ENCODE measurements around the gene NR1H3. TPM values are rescaled to one million over a fixed set of nuclear protein-coding genes. Genes with fewer than 3 reads are reported as not detected.
"Not testable (repeated sequence)": the region's sequence is repeated elsewhere in the genome, so short reads cannot be mapped to it uniquely, and the experiment has no call there.

NR1H3 gene
- 100 to 1,000 TPM in 2 of 6 donors, 10 to 100 TPM in 4; 37.3 to 367 (median 49.2) TPM for total RNA-seq

- DNase-seq = peak; percentile 81 to 87
- peaks cover 45 to 63% (median 50%) of the 10 kb centered on the region in 4 donors for H3K4me1 ChIP-seq
- 4 to 7% methylated on average over 13 to 15 of the region's 15 CpGs for WGBS, 2 donors
- TF ChIP-seq POLR2A (IDR thresholded peaks at IDR 0.05) (peak in 1 of 4 donors; percentile 69), EP300 (IDR thresholded peaks at IDR 0.05) (peak in 1 of 4 donors; percentile 15), CTCF (IDR thresholded peaks at IDR 0.05) (peak in 5 of 6 experiments; percentile 38 to 65 (median 56)), POLR2AphosphoS5 (IDR thresholded peaks at IDR 0.05) (peak; percentile 5 to 45)
- peak; percentile 80 to 86 for ATAC-seq (ENCODE audit: low FRiP score in 2 of 2)
- no peaks in the 10 kb centered on the region for H3K9me3 ChIP-seq
- peaks cover 0 to 8% (median 4%) of the 10 kb centered on the region in 4 donors for H3K36me3 ChIP-seq
- peak within 1 kb of the TSS; percentile 78 to 86 (median 80) for H3K27ac ChIP-seq
- peak within 1 kb of the TSS in 3 of 4 donors; percentile 31 to 52 (median 51) for H3K4me3 ChIP-seq
- H3K27me3 ChIP-seq = no peaks in the 10 kb centered on the region
Observed at GRCh38 chr11:47257517-47258316, at the start of gene NR1H3. Gene NR1H3, plus strand, starts transcription at chr11:47257996. Its CDS starts 1,221 bp downstream, at chr11:47259217.

DNA sequence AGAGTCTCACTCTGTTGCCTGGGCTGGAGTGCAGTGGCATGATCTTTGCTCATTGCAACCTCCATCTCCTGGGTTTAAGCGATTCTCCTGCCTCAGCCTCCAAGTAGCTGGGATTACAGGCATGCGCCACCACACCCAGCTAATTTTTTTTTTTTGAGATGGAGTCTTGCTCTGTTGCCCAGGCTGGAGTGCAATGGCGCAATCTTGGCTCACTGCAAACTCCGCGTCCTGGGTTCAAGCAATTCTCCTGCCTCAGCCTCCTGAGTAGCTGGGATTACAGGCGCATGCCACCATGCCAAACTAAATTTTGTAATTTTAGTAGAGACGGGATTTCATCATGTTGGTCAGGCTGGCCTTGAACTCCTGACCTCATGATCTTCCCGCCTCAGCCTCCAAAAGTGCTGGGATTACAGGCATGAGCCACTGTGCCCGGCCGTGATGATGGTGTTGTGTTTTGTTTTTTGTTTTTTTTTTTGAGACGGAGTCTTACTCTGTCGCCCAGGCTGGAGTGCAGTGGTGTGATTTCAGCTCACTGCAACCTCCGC, 49.7 kb upstream of the NR1H3 start:
- not testable (repeated sequence) for H3K27me3 ChIP-seq; H3K9me3 ChIP-seq; H3K4me1 ChIP-seq; DNase-seq; H3K36me3 ChIP-seq; H3K4me3 ChIP-seq; H3K27ac ChIP-seq; ATAC-seq (ENCODE audit: low FRiP score in 2 of 2)
- 93% methylated on average over 13 of the region's 13 CpGs for WGBS, 2 donors

DNA sequence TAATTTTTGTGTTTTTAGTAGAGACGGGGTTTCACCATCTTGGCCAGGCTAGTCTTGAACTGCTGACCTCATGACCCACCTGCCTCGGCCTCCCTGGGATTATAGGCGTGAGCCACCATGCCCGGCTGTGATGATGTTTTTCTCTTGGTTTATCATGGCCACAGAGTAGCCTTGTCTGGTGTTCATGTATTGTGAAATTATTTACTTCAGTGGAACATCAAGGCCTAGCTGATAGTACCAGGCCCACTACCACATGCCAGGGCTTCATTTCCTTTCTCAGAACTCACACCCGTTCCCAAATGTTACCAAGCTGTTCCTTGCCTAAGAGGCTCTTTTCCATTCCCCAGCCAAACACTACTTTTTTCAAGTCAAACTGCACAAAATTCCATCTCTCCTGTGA, 49.2 kb upstream of the NR1H3 start:
- no peaks in the 10 kb centered on the region for H3K36me3 ChIP-seq
- WGBS, 2 donors = 89 to 92% methylated on average over 5 of the region's 5 CpGs
- H3K4me3 ChIP-seq = no peak overlapping the region
- ATAC-seq (ENCODE audit: low FRiP score in 2 of 2) = no peak
- no peaks in the 10 kb centered on the region for H3K9me3 ChIP-seq
- H3K27me3 ChIP-seq = no peaks in the 10 kb centered on the region
- no peak for DNase-seq
- H3K4me1 ChIP-seq = no peaks in the 10 kb centered on the region
- TF ChIP-seq POLR2AphosphoS5 (IDR thresholded peaks at IDR 0.05) (no peak), EP300 (IDR thresholded peaks at IDR 0.05) (no peak), CTCF (IDR thresholded peaks at IDR 0.05) (no peak), POLR2A (IDR thresholded peaks at IDR 0.05) (no peak)
- no peak overlapping the region for H3K27ac ChIP-seq

GRCh38 chr11:47212938-47213337, 44.9 kb upstream of the NR1H3 start:
- Histone ChIP-seq H3K4me3 (no peak overlapping the region), H3K27ac (no peak overlapping the region), H3K36me3 (no peaks in the 10 kb centered on the region), H3K9me3 (no peaks in the 10 kb centered on the region), H3K4me1 (peaks cover 20 to 24% (median 22%) of the 10 kb centered on the region in 4 donors), H3K27me3 (no peaks in the 10 kb centered on the region)
- ATAC-seq (ENCODE audit: low FRiP score in 2 of 2) (no peak), DNase-seq (peak in 1 of 2 donors; percentile 32)
- TF ChIP-seq EP300 (IDR thresholded peaks at IDR 0.05) = no peak
- TF ChIP-seq CTCF (IDR thresholded peaks at IDR 0.05) = no peak
- no peak for TF ChIP-seq POLR2A (IDR thresholded peaks at IDR 0.05)
- TF ChIP-seq POLR2AphosphoS5 (IDR thresholded peaks at IDR 0.05) = no peak
- WGBS, 2 donors = 89 to 92% methylated on average over 6 to 12 of the region's 12 CpGs

DNA sequence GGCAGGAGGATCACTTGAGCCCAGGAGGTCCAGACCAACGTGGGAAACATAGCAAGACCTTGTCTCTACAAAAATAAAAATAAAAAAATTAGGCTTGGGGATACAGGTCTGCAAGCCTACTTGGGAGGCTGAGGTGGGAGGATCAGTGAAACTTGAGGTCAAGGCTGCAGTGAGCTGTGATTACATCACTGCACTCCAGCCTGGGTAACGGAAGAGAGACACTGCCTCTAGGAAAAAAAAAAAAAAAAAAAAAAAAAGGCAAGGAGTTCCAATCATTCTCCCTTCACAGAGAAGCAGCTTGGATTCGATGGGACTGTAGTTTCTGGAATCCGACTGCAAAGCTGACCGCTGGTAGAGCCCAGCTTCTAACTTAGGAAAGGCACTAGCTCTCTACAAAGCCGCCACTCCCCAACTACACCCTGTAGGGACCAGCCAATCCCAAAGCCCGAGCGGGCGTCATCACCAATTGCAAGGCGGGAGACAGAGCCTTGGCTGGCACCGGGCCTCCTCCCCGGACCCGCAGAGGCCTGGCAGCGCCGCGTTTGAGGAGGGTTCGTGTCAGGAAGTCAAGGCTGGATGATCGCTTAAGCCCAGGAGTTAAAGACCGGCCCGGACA, 43.7 kb upstream of the NR1H3 start:
- Histone ChIP-seq H3K4me3 (peak overlapping the region; percentile 0 to 69 (median 58)), H3K27ac (peak overlapping the region; percentile 88 to 96 (median 92)), H3K4me1 (peaks cover 20 to 24% (median 22%) of the 10 kb centered on the region in 4 donors), H3K27me3 (no peaks in the 10 kb centered on the region), H3K9me3 (no peaks in the 10 kb centered on the region), H3K36me3 (peaks cover 0 to 4% (median 0%) of the 10 kb centered on the region in 4 donors)
- TF ChIP-seq POLR2A (IDR thresholded peaks at IDR 0.05) (peak in 3 of 4 donors; percentile 52 to 84 (median 77)), EP300 (IDR thresholded peaks at IDR 0.05) (no peak), CTCF (IDR thresholded peaks at IDR 0.05) (no peak), POLR2AphosphoS5 (IDR thresholded peaks at IDR 0.05) (peak; percentile 73 to 84)
- peak; percentile 90 to 97 for DNase-seq
- peak; percentile 93 to 97 for ATAC-seq (ENCODE audit: low FRiP score in 2 of 2)
- 5 to 11% methylated on average over 15 to 20 of the region's 20 CpGs for WGBS, 2 donors

Data from upper lobe of left lung (tissue), 6 donors.